Neuronal stem cell (in vitro differentiated cells): Measurements from ENCODE around the gene FIGNL1.
A peak's percentile ranks its signal among the peaks of the same experiment; 100 is the strongest.

Source experiments
- DNase-seq: peaks from one replicate; pipeline ENCODE4 v3.0.0-alpha.2; 2013; ENCODE audit warnings: low spot score
- H2AFZ ChIP-seq: one replicate; pipeline ENCODE4 v1.6.1; 2013; ENCODE audit warnings: mild to moderate bottlenecking, low read length, inconsistent platforms
- H2AK5ac ChIP-seq: 2 replicates; pipeline ENCODE4 v1.6.1; 2013; ENCODE audit warnings: low read depth, mild to moderate bottlenecking, inconsistent platforms, low read length, moderate library complexity, mixed read lengths
- H2BK120ac ChIP-seq: 2 replicates; pipeline ENCODE4 v1.6.1; 2013; ENCODE audit warnings: low read depth, mild to moderate bottlenecking, inconsistent platforms, low read length, moderate library complexity, mixed read lengths
- H2BK12ac ChIP-seq: one replicate; pipeline ENCODE4 v1.6.1; 2013; ENCODE audit warnings: low read length, inconsistent platforms
- H2BK15ac ChIP-seq: 2 replicates; pipeline ENCODE4 v1.6.1; 2013; ENCODE audit warnings: mild to moderate bottlenecking, low read length, inconsistent platforms, mixed read lengths
- H2BK5ac ChIP-seq: one replicate; pipeline ENCODE4 v1.6.1; 2013; ENCODE audit warnings: inconsistent platforms, mild to moderate bottlenecking, low read length, moderate library complexity
- H3K14ac ChIP-seq: one replicate; pipeline ENCODE4 v1.6.1; 2013; ENCODE audit warnings: low read length, inconsistent platforms
- H3K18ac ChIP-seq: 2 replicates; pipeline ENCODE4 v1.6.1; 2013; ENCODE audit warnings: low read length, inconsistent platforms
- H3K23ac ChIP-seq: 2 replicates; pipeline ENCODE4 v1.6.1; 2013; ENCODE audit warnings: low read depth, mild to moderate bottlenecking, mixed read lengths, low read length, inconsistent platforms; ENCODE audit not compliant: poor library complexity
- H3K27ac ChIP-seq: replicated peaks from 3 replicates; pipeline ENCODE4 v1.5.1; 2013; ENCODE audit warnings: low read length, inconsistent platforms
- H3K27me3 ChIP-seq, 3 experiments: 2 replicates each; pipeline ENCODE4 v1.6.1; 2013; ENCODE audit warnings: low read length in 3 of 3, mild to moderate bottlenecking in 2 of 3, inconsistent platforms in 1 of 3, low read depth in 1 of 3, mixed read lengths in 1 of 3, moderate library complexity in 1 of 3; ENCODE audit not compliant: control insufficient read depth in 3 of 3, insufficient read depth in 3 of 3
- H3K36me3 ChIP-seq, 2 donors: replicated peaks in 1 of 2; 2 replicates each; pipeline ENCODE4 v1.6.1; 2013; ENCODE audit warnings: low read length in 2 of 2; ENCODE audit not compliant: control insufficient read depth in 2 of 2, insufficient read depth in 2 of 2
- H3K4ac ChIP-seq: 2 replicates; pipeline ENCODE4 v1.6.1; 2013; ENCODE audit warnings: inconsistent platforms, mild to moderate bottlenecking, low read length, moderate library complexity
- H3K4me1 ChIP-seq, 2 donors: 1 replicate in 1 of 2; 2 replicates in 1 of 2; pipeline ENCODE4 v1.6.1; 2013; ENCODE audit warnings: low read length in 2 of 2, low read depth in 1 of 2; ENCODE audit not compliant: control insufficient read depth in 2 of 2, insufficient read depth in 1 of 2
- H3K4me2 ChIP-seq: one replicate; pipeline ENCODE4 v1.6.1; 2013; ENCODE audit warnings: mild to moderate bottlenecking, low read length, inconsistent platforms; ENCODE audit not compliant: insufficient read depth, poor library complexity, severe bottlenecking
- H3K4me3 ChIP-seq, 2 donors: 2 replicates each; pipeline ENCODE4 v1.5.1; 2013; ENCODE audit warnings: low read length in 2 of 2, mild to moderate bottlenecking in 2 of 2, inconsistent platforms in 1 of 2, moderate library complexity in 1 of 2
- H3K79me1 ChIP-seq: one replicate; pipeline ENCODE4 v1.6.1; 2013; ENCODE audit warnings: low read depth, mild to moderate bottlenecking, inconsistent platforms, low read length, moderate library complexity
- H3K9ac ChIP-seq: one replicate; pipeline ENCODE4 v1.6.1; 2013; ENCODE audit warnings: mild to moderate bottlenecking, low read depth, low read length, inconsistent platforms; ENCODE audit not compliant: poor library complexity
- H3K9me3 ChIP-seq, 2 donors: replicated peaks in 1 of 2; 2 replicates each; pipeline versions ENCODE3 to v1.6.1; 2013; ENCODE audit warnings: low read length in 2 of 2, mild to moderate bottlenecking in 2 of 2, inconsistent platforms in 1 of 2, low read depth in 1 of 2, mixed read lengths in 1 of 2, moderate library complexity in 1 of 2; ENCODE audit not compliant: control insufficient read depth in 2 of 2, insufficient read depth in 1 of 2
- H4K8ac ChIP-seq: one replicate; pipeline ENCODE4 v1.6.1; 2013; ENCODE audit warnings: low read depth, mild to moderate bottlenecking, inconsistent platforms, low read length, moderate library complexity
- H4K91ac ChIP-seq: one replicate; pipeline ENCODE4 v1.6.1; 2013; ENCODE audit warnings: low read length, low read depth, mild to moderate bottlenecking, inconsistent platforms; ENCODE audit not compliant: poor library complexity
- WGBS, 2 donors: extraction: QIAGEN DNeasy Blood & Tissue Kit; methylation state at CpG; one replicate each; pipeline ENCODE4 v1.1.7; 2013; ENCODE audit warnings: missing lambda C conversion rate in 2 of 2, mixed read lengths in 1 of 2; ENCODE audit not compliant: insufficient read length in 2 of 2, insufficient replicate concordance in 1 of 2; ENCODE audit errors: extremely low coverage in 2 of 2; 5-methylcytosine and 5-hydroxymethylcytosine counted together

Gene FIGNL1

GRCh38 chr7:50418526-50419290 is 31.4 kb downstream of the FIGNL1 start:
- Histone ChIP-seq H2BK5ac (no peak overlapping the region), H3K23ac (no peak overlapping the region), H2AFZ (peak overlapping the region; percentile 17), H3K9ac (no peak overlapping the region), H3K27me3 (peaks cover 0 to 2% (median 0%) of the 10 kb centered on the region in 3 experiments), H3K4me3 (no peak overlapping the region), H3K14ac (no peak overlapping the region), H3K36me3 (no peaks in the 10 kb centered on the region), H3K4ac (no peak overlapping the region), H3K9me3 (no peaks in the 10 kb centered on the region), H2BK120ac (no peak overlapping the region), H3K18ac (no peak overlapping the region), H3K27ac (no peak overlapping the region), H3K4me1 (peaks cover 0 to 4% of the 10 kb centered on the region in 2 donors), H2AK5ac (no peak overlapping the region), H3K79me1 (no peaks in the 10 kb centered on the region), H4K8ac (no peak overlapping the region), H2BK12ac (no peak overlapping the region), H4K91ac (no peak overlapping the region), H2BK15ac (no peak overlapping the region), H3K4me2 (no peak overlapping the region)
- no peak for DNase-seq
- no CpG with 5 or more reads among the region's 14 CpGs for WGBS, 2 donors

- no peak overlapping the region for H4K91ac ChIP-seq
- whole genome bisulfite sequencing, 2 donors: no CpG with 5 or more reads among the region's 4 CpGs
- no peak overlapping the region for H3K27ac ChIP-seq
- H3K14ac ChIP-seq: no peak overlapping the region
- H2BK15ac ChIP-seq: no peak overlapping the region
- no peaks in the 10 kb centered on the region for H3K9me3 ChIP-seq
- no peaks in the 10 kb centered on the region for H3K79me1 ChIP-seq
- no peak overlapping the region for H2BK12ac ChIP-seq
- H3K23ac ChIP-seq: no peak overlapping the region
- no peak overlapping the region for H3K4me2 ChIP-seq
- no peak overlapping the region for H4K8ac ChIP-seq
- H3K18ac ChIP-seq: no peak overlapping the region
- no peak overlapping the region for H3K9ac ChIP-seq
- H3K4ac ChIP-seq: no peak overlapping the region
- H3K4me3 ChIP-seq: no peak overlapping the region
- H2AK5ac ChIP-seq: no peak overlapping the region
- peak; percentile 60 for DNase-seq
- H2BK5ac ChIP-seq: no peak overlapping the region
- H2AFZ ChIP-seq: peak overlapping the region; percentile 17
- peaks cover 0 to 2% (median 0%) of the 10 kb centered on the region in 3 experiments for H3K27me3 ChIP-seq
- H3K4me1 ChIP-seq: peaks cover 0 to 4% of the 10 kb centered on the region in 2 donors
- no peaks in the 10 kb centered on the region for H3K36me3 ChIP-seq
- H2BK120ac ChIP-seq: no peak overlapping the region
Observed at GRCh38 chr7:50418086-50418515, 32.0 kb downstream of the FIGNL1 start.

DNA sequence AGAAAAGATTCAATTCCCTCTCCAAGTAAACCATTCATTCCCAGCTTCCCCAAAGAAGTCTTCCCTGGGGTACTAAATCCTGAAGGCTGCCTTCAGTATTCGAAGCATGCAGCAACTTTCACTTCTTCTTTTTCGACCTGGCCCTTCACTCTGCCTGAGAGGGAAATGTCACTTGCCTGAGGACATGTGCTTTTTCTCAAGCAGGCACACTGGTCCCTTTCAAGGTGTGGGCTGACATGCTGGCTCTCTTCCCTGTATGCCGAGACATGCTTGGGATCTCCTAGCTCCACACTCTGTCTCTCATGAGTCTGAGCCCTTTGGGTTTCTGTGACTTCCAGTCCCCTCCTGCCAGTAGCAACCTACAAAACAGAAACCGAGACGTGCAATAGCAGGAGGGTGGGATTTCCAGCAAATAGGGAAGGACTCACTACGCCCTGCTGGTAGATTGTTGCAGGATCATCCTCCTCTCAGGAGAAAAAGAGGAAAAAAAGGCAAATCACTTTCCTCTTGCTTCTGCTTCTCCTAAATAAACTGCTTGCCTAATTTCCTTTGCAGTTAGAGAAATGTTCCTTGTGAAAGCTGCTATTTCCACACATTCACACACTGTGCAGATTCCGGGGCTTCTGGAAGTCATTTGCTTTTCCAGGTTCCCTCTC is 33.5 kb downstream of the FIGNL1 start:
- H2BK15ac ChIP-seq: no peak overlapping the region
- H3K4me2 ChIP-seq: no peak overlapping the region
- H3K9me3 ChIP-seq: no peaks in the 10 kb centered on the region
- no peak overlapping the region for H3K23ac ChIP-seq
- H2BK12ac ChIP-seq: no peak overlapping the region
- no peak overlapping the region for H3K18ac ChIP-seq
- no peak overlapping the region for H3K27ac ChIP-seq
- no peak overlapping the region for H2AFZ ChIP-seq
- no peak overlapping the region for H3K4ac ChIP-seq
- H3K4me3 ChIP-seq: no peak overlapping the region
- no peak overlapping the region for H3K14ac ChIP-seq
- H4K8ac ChIP-seq: no peak overlapping the region
- H2BK5ac ChIP-seq: no peak overlapping the region
- H3K4me1 ChIP-seq: peaks cover 0 to 2% of the 10 kb centered on the region in 2 donors
- no peak overlapping the region for H4K91ac ChIP-seq
- H3K9ac ChIP-seq: no peak overlapping the region
- H3K36me3 ChIP-seq: no peaks in the 10 kb centered on the region
- no CpG with 5 or more reads among the region's 7 CpGs for WGBS, 2 donors
- no peak overlapping the region for H2BK120ac ChIP-seq
- H3K27me3 ChIP-seq: peaks cover 0 to 2% (median 0%) of the 10 kb centered on the region in 3 experiments
- no peak for DNase-seq
- no peak overlapping the region for H2AK5ac ChIP-seq
- H3K79me1 ChIP-seq: no peaks in the 10 kb centered on the region

- Histone ChIP-seq H4K91ac (no peak overlapping the region), H3K23ac (no peak overlapping the region), H2AFZ (no peak overlapping the region), H3K27me3 (peaks cover 0 to 2% (median 0%) of the 10 kb centered on the region in 3 experiments), H2BK120ac (no peak overlapping the region), H2BK15ac (no peak overlapping the region), H2BK12ac (no peak overlapping the region), H3K9me3 (no peaks in the 10 kb centered on the region), H3K18ac (no peak overlapping the region), H3K14ac (no peak overlapping the region), H2AK5ac (no peak overlapping the region), H3K9ac (no peak overlapping the region), H3K4me1 (no peaks in the 10 kb centered on the region), H3K27ac (no peak overlapping the region), H3K79me1 (no peaks in the 10 kb centered on the region), H3K4me3 (no peak overlapping the region), H3K4ac (no peak overlapping the region), H3K4me2 (no peak overlapping the region), H2BK5ac (no peak overlapping the region), H4K8ac (no peak overlapping the region), H3K36me3 (no peaks in the 10 kb centered on the region)
- no CpG with 5 or more reads among the region's 6 CpGs for WGBS, 2 donors
- DNase-seq: no peak
Observed at GRCh38 chr7:50415844-50416364, 34.2 kb downstream of the FIGNL1 start.
